Stimulated activated memory B cell treated with anti-CD40 and anti-IgM and Interleukin-4, amounts not matched to agents 10 μg/mL and 1 μg/mL and 100 μg/mL, for 72 hours (primary cell): Measurements from ENCODE around the gene CEP70.
"Not testable (repeated sequence)": the region's sequence is repeated elsewhere in the genome, so short reads cannot be mapped to it uniquely, and the experiment has no call there.

Experiments
- ATAC-seq: fragments of 150-1000 bp; cut with Tn5 transposase; 2 replicates; pipeline ENCODE4 v1.10.0; 2021
- H3K27ac Mint-ChIP-seq: one replicate; pipeline ENCODE4 v1.8.0; 2022; ENCODE audit warnings: mild to moderate bottlenecking, mixed read lengths
- H3K27me3 Mint-ChIP-seq: one replicate; pipeline ENCODE4 v1.8.0; 2022; ENCODE audit warnings: mixed read lengths
- H3K36me3 Mint-ChIP-seq: one replicate; pipeline ENCODE4 v1.8.0; 2022; ENCODE audit warnings: mixed read lengths
- H3K4me1 Mint-ChIP-seq: one replicate; pipeline ENCODE4 v1.8.0; 2022; ENCODE audit warnings: mixed read lengths
- H3K4me3 Mint-ChIP-seq: one replicate; pipeline ENCODE4 v1.8.0; 2022; ENCODE audit warnings: mild to moderate bottlenecking, moderate library complexity, mixed read lengths
- H3K9me3 Mint-ChIP-seq: one replicate; pipeline ENCODE4 v1.8.0; 2022; ENCODE audit warnings: mixed read lengths

Gene CEP70

DNA sequence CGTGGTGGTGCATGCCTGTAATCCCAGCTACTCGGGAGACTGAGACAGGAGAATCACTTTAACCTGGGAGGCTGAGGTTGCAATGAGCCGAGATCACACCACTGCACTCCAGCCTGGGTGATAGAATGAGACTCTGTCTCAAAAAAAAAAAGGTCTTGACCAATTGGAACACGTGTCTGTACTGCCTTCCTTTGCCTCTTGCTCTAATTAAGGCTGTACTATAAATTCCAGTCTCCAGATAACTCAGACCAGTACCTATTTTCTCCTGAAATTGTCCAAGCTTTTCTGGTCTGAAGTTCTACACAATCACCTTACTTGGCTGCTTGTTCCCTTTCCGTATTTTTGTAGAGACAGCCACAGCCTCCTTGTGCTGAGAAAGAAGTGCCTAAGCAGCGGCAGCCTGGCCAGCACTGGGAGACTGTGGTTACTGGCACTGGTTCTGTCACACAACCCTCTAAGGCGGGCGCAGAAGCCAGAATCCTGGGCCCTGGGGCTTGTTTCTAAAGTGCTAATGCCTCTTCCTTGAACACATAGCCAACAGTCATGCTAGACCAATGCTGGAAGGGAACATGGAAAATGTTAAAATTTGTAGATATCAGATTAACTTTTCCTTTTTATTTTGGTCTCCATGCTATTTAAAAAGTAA lies 6.2 kb upstream of the CEP70 start:
- Mint-ChIP-seq H3K36me3 (peaks cover 28% of the 10 kb centered on the region), H3K27ac (no peak overlapping the region), H3K9me3 (peaks cover 3% of the 10 kb centered on the region), H3K4me1 (no peaks in the 10 kb centered on the region), H3K4me3 (no peak overlapping the region), H3K27me3 (no peaks in the 10 kb centered on the region)
- ATAC-seq: no peak

DNA sequence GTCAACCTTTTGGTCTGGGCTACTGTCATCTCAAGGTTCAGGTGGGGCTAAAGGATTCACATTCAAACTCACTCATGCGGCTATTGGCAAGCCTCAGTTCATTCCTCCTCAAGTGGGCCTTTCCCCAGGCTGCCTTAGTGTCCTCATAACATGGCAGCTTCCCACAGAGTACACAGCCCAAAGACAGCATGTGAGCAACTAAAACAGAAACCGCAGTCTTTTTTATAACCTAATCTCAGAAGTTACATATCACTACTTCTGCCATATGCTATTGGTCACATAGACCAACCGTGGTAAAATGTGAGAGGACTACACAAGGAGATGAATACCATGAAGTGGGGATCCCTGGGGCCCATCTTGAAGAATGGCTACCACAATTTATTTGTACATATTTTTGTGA lies 4.5 kb upstream of the CEP70 start:
- Mint-ChIP-seq H3K4me1 (peaks cover 11% of the 10 kb centered on the region), H3K9me3 (peaks cover 3% of the 10 kb centered on the region), H3K27me3 (no peaks in the 10 kb centered on the region), H3K27ac (no peak overlapping the region), H3K4me3 (no peak overlapping the region), H3K36me3 (peaks cover 20% of the 10 kb centered on the region)
- ATAC-seq: no peak

DNA sequence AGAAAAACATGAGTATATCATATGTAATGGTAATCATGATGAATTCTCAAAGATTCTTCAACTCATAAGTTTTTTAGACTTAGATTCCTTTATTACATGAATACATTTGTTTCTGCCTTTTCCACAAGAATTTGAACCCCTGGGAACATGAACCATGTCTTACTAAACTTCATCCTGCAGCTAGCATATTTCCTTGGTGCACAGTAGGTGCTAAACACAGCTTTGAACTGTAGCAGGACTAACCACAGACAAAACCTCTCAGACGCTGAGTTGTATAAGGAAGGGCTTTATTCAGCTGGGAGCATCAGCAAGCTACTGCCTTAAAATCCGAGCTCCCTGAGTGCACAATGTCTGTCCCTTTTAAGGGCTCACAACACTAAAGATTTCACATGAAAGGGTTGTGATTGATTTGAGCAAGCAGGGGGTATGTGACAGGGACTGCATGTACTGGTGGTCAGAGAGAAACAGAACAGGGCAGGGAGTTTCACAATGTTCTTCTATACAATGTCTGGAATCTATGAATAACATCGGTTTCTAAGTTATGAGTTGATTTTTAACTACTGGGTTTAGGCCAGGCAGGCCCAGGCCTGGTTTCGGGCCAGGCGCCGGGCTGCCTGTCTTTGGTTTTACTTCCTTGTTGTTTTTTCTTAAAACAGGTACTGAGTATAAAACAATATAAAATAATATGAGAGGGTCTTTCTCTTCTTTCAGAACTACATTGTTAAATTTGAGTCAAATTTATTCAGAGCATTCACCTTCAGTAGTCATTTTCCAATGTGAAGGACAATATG lies 3.3 kb upstream of the CEP70 start:
- H3K4me1 Mint-ChIP-seq: peaks cover 14% of the 10 kb centered on the region

DNA sequence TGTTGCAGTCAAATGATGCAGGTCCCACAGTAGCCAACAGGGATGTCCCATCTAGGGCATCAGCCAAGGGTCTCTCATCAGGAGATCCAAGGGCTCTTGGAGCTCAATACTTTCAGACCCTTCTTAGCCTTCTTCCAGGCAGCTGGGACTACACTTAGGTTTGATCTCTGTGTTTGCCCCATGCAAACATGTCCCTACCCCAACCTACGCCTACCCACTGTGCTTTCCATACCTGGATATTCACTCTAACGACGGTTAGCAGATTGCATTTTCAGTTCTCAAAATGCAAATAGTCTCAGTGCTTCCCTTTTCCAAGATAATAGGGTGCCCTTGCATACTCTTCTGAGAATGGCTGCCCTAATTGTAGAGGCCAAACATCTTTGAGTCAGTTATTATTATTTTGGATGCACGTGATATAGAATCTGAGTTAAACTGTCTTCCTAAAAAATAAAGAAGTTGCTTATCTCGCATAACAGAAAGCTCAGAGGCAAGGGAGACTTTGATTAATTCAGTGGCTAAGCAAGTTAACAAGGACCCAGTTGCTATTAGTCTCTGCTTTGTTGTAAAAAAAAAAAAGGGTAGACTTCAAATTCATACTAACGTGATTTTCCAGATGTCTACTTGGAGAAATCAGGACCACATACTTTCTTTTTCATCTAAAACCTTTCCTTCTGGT lies 1.0 kb upstream of the CEP70 start:
- Mint-ChIP-seq H3K9me3 (no peaks in the 10 kb centered on the region), H3K27me3 (no peaks in the 10 kb centered on the region), H3K4me1 (peaks cover 14% of the 10 kb centered on the region), H3K4me3 (peak overlapping the region; percentile 99), H3K36me3 (no peaks in the 10 kb centered on the region), H3K27ac (peak overlapping the region; percentile 92)
- ATAC-seq: no peak

More for the DNA sequence above, 3.3 kb upstream of the CEP70 start:
- not testable (repeated sequence) for H3K4me3 Mint-ChIP-seq, H3K27me3 Mint-ChIP-seq, H3K9me3 Mint-ChIP-seq, H3K27ac Mint-ChIP-seq, ATAC-seq
- peaks cover 13% of the 10 kb centered on the region for H3K36me3 Mint-ChIP-seq

DNA sequence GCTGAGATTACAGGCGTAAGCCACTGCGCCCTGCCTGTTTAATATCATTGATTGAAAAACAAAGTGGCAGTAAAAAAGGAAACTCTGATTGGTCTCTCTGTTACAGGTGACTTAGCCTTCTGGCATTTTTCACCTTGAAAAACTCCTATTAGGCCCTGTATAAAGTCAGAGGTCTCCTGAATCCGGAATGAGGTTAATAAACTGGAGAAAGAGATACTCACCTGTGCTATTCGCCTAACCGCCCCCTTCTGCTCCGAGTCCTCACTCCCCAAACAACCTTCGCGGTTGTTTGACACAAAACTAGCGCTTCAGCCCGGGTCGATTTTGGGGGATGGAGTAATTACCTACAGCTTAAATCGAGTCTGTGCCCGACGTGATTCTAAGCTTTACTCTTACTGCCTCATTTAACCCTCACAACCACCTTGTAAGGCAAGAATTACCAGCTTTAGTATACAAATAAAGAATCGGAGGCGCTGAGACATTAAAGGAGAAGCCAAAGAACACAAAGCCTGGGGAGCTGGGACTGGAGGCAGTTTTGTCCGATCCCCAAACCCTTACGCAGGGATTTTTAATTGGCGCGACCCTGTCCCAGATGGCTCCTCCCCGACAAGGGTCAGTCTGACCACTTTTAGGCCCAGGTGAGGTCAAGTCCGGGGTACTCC lies 441 bp downstream of the CEP70 start:
- Mint-ChIP-seq H3K27ac (peak overlapping the region; percentile 92), H3K4me3 (peak overlapping the region; percentile 99), H3K27me3 (no peaks in the 10 kb centered on the region), H3K4me1 (peaks cover 17% of the 10 kb centered on the region), H3K9me3 (no peaks in the 10 kb centered on the region), H3K36me3 (no peaks in the 10 kb centered on the region)
- ATAC-seq: no peak

DNA sequence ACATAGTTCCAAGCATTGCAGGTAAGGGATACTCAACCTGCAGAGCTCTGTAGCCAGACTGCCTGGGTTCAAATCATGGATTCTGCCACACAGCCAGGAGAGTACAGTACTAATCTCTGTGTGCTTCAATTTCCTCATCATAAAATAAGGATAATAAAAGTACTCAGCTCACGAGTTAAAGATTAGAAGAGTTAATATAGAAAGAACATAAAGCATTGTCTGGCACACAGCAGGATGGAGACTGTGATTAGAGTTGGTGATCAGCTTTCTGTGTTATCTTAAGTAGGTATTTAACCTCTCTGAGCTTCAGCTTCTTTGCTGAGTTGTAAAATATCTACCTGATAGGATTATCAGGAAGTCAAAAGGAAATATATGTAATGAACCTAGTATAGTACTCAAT lies 2.7 kb downstream of the CEP70 start:
- Mint-ChIP-seq H3K4me1 (peaks cover 23% of the 10 kb centered on the region), H3K27ac (no peak overlapping the region)
- no peak for ATAC-seq

DNA sequence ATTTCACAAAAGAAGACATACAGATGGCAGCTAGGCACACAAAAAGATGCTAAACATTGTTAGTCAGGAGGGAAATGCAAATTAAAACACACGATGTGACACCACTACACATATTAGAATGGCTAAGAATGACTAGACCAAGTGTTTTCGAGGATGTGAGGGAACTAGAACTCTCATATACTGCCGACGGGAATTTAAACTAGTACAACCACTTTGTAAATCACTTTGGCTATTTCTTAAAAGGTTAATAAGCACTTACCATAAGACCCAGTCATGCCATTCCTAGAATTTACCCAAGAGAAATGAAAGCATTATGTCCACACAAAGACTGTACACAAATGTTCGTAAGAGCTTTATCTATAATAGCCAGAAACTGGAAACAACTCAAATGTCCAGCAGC lies 5.6 kb downstream of the CEP70 start:
- no peak overlapping the region for H3K4me3 Mint-ChIP-seq
- peaks cover 23% of the 10 kb centered on the region for H3K36me3 Mint-ChIP-seq
- no peaks in the 10 kb centered on the region for H3K27me3 Mint-ChIP-seq
- no peak for ATAC-seq
- H3K4me1 Mint-ChIP-seq: peaks cover 22% of the 10 kb centered on the region
- peaks cover 3% of the 10 kb centered on the region for H3K9me3 Mint-ChIP-seq
- no peak overlapping the region for H3K27ac Mint-ChIP-seq

More for the DNA sequence above, 2.7 kb downstream of the CEP70 start:
- H3K4me3 Mint-ChIP-seq: no peak overlapping the region
- peaks cover 2% of the 10 kb centered on the region for H3K9me3 Mint-ChIP-seq
- H3K36me3 Mint-ChIP-seq: peaks cover 3% of the 10 kb centered on the region
- no peaks in the 10 kb centered on the region for H3K27me3 Mint-ChIP-seq

DNA sequence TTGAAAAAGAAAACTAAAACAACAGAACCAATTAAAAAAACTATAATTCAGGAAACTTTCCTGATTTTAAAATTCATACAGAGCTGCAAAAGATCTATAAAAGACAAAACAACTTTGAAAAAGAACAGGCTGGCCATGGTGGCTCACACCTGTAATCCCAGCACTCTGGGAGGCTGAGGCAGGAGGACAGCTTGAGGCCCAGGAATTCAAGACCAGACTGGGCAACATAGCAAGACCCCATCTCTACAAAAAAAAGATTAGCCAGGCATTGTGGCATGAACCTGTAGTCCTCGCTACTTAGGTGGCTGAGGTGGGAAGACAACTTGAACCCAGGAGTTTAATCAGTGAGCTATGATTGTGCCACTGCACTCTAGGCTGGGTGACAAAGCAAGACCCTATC lies 6.7 kb downstream of the CEP70 start:
- peaks cover 23% of the 10 kb centered on the region for H3K36me3 Mint-ChIP-seq
- peaks cover 24% of the 10 kb centered on the region for H3K4me1 Mint-ChIP-seq
- no peak overlapping the region for H3K27ac Mint-ChIP-seq
- H3K9me3 Mint-ChIP-seq: peaks cover 3% of the 10 kb centered on the region
- H3K4me3 Mint-ChIP-seq: no peak overlapping the region
- ATAC-seq: no peak
- no peaks in the 10 kb centered on the region for H3K27me3 Mint-ChIP-seq

DNA sequence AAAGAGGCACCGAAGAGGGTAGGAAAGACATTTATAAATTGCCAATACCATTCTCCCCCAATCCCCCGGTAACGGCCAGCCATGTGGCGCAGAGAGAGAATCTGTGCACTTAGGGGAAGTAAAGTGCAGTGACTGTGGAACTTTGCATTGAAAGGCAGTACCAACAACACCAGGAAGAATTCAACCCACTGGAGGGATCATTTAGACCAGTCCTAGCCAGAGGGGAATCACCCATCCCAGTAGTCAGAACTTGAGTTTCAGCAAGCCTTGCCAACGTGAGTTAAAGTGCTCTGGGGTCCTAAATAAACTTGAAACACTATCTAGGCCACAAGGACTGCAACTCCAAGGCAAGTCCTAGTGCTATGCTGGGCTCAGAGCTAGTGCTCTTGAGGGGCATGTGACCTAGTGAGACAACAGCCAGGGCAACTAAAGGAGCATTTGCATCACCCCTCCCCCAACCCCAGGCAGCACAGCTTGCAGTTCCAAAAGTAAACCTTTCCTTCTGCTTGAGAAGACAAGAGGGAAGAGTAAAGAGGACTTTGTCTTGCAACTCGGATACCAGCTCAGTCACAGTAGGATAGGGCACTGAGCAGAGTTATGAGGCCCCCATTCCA lies 15.0 kb downstream of the CEP70 start:
- Mint-ChIP-seq H3K4me3 (no peak overlapping the region), H3K27me3 (no peaks in the 10 kb centered on the region), H3K27ac (no peak overlapping the region), H3K36me3 (peaks cover 38% of the 10 kb centered on the region), H3K9me3 (peaks cover 3% of the 10 kb centered on the region), H3K4me1 (peaks cover 40% of the 10 kb centered on the region)
- ATAC-seq: no peak

DNA sequence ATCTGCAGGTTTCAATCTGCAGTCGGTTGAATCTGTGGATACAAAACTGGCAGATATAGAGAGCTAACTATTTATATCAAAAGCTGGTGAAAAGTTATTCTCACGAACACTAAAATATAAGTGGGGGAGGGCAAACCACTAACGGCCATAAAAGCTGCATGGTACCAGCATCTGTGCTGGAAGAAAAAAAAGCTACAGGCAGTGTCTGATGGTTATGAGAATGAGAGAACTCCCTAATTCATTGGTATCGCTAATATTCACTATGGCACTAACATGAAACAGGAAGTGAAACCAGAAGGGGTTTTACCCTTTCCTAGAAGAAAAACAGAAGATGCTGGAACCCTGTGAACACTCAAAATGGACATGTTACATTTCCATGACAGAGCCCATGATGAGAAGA lies 15.9 kb downstream of the CEP70 start:
- peaks cover 40% of the 10 kb centered on the region for H3K36me3 Mint-ChIP-seq
- H3K27me3 Mint-ChIP-seq: no peaks in the 10 kb centered on the region
- H3K4me1 Mint-ChIP-seq: peaks cover 31% of the 10 kb centered on the region
- ATAC-seq: peak; percentile 94
- peaks cover 3% of the 10 kb centered on the region for H3K9me3 Mint-ChIP-seq
- H3K4me3 Mint-ChIP-seq: no peak overlapping the region
- no peak overlapping the region for H3K27ac Mint-ChIP-seq

DNA sequence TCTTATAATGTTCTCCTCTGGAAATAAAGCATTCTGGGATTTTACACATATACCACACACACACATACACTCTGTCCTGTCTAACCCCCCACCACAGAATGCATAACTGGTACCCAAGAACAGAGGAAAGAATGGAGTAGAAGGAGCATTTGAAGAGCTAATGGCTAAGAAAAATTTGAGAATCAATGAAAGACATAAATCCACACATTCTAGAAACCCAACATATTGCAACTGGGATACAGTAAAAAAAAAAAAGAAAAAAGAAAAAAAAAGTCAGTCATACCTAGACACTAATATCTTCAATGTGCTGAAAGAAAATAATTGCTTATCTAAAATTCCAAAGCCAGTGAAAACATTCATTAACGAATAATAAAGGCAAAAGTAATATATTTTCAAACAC lies 20.9 kb downstream of the CEP70 start:
- Mint-ChIP-seq H3K36me3 (peaks cover 48% of the 10 kb centered on the region), H3K9me3 (peaks cover 3% of the 10 kb centered on the region), H3K27ac (no peak overlapping the region), H3K4me3 (no peak overlapping the region), H3K27me3 (no peaks in the 10 kb centered on the region), H3K4me1 (peaks cover 15% of the 10 kb centered on the region)
- ATAC-seq: no peak

DNA sequence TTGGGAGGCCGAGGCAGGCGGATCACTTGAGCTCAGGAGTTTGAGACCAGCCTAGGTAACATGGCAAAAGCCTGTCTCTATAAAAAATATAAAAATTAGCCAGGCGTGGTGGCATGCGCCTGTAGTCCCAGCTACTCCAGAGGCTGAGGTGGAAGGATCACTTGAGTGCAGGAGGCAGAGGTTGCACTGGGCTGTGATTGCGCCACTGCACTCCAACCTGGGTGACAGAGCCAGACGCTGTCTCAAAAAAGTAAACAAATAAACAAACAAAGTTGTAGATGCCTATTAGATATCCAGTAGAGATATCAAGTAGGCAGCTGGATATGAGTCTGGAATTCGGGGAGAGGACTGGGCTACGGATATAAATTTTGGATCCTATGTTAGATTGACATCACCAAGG lies 24.4 kb downstream of the CEP70 start:
- not testable (repeated sequence) for ATAC-seq, H3K9me3 Mint-ChIP-seq, H3K27ac Mint-ChIP-seq, H3K27me3 Mint-ChIP-seq, H3K4me3 Mint-ChIP-seq
- peaks cover 36% of the 10 kb centered on the region for H3K36me3 Mint-ChIP-seq
- H3K4me1 Mint-ChIP-seq: peaks cover 11% of the 10 kb centered on the region

DNA sequence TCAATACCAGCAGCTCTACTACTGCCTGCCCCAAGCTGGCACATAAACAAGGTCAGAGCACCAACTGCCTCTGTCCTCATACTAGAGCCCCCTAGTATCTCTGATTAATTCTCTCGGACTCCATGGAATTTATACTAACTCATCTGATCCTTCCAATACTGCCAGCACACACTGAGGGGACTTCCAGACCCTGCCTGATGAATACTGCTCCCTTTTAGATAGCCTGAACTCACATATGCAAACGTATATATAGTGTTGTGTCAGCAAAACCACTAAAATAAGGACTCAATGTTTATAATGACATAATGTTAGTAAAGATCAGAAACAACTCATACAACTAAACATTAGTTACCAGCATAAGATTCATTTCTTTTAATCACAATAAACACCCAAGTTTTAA lies 25.0 kb downstream of the CEP70 start:
- H3K27me3 Mint-ChIP-seq: no peaks in the 10 kb centered on the region
- H3K9me3 Mint-ChIP-seq: no peaks in the 10 kb centered on the region
- H3K36me3 Mint-ChIP-seq: peaks cover 36% of the 10 kb centered on the region
- no peak for ATAC-seq
- H3K4me3 Mint-ChIP-seq: no peak overlapping the region
- no peak overlapping the region for H3K27ac Mint-ChIP-seq
- H3K4me1 Mint-ChIP-seq: peaks cover 15% of the 10 kb centered on the region

DNA sequence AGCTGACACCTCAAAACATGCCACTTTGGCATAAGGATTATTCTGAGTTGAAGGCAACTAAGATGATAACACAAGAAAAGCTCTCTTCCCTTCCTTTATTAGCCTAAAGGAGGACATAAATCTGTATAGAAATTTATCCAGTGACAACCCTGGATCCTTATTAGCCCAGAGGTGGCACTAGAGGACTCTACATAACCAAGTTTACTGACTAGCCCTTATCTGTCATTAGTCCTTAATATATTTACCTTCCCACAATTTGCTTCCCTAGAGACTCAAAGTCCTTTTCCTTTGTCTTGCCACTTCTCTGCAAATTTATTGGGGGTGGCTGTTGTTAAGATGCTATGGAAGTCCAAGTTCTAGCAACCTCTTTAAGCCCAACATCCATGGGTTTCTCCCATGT lies 26.7 kb downstream of the CEP70 start:
- no peak overlapping the region for H3K27ac Mint-ChIP-seq
- no peaks in the 10 kb centered on the region for H3K9me3 Mint-ChIP-seq
- H3K4me3 Mint-ChIP-seq: no peak overlapping the region
- no peak for ATAC-seq
- peaks cover 38% of the 10 kb centered on the region for H3K36me3 Mint-ChIP-seq
- H3K27me3 Mint-ChIP-seq: no peaks in the 10 kb centered on the region
- H3K4me1 Mint-ChIP-seq: peaks cover 25% of the 10 kb centered on the region

DNA sequence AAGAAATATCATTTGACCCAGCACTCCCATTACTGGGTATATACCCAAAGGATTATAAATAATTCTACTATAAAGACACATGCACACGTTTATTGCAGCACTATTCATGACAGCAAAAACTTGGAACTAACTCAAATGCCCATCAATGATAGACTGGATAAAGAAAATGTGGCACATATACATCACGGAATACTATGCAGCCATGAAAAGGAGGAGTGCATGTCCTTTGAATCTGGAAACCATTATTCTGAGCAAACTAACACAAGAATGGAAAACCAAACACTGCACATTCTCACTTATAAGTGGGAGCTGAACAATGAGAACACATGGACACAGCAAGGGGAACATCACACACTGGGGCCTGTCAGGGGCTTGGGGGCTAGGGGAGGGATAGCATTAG lies 27.8 kb downstream of the CEP70 start:
- H3K4me3 Mint-ChIP-seq, H3K27me3 Mint-ChIP-seq, H3K27ac Mint-ChIP-seq, ATAC-seq, H3K9me3 Mint-ChIP-seq: not testable (repeated sequence)
- Mint-ChIP-seq H3K36me3 (peaks cover 49% of the 10 kb centered on the region), H3K4me1 (peaks cover 17% of the 10 kb centered on the region)
